ENCODE data around the gene PRDM8. TPM values are rescaled to one million over a fixed set of nuclear protein-coding genes. Genes with fewer than 3 reads are reported as not detected.

The PRDM8 gene
- total RNA-seq, 1 donor from 2014 or later = 0.40 TPM

GRCh38 chr4:80202190-80202711 is 4.9 kb downstream of the PRDM8 start:
- ATAC-seq = peak; percentile 72

- ATAC-seq = peak; percentile 50
Observed at GRCh38 chr4:80202741-80203553, 5.6 kb downstream of the PRDM8 start.

DNA sequence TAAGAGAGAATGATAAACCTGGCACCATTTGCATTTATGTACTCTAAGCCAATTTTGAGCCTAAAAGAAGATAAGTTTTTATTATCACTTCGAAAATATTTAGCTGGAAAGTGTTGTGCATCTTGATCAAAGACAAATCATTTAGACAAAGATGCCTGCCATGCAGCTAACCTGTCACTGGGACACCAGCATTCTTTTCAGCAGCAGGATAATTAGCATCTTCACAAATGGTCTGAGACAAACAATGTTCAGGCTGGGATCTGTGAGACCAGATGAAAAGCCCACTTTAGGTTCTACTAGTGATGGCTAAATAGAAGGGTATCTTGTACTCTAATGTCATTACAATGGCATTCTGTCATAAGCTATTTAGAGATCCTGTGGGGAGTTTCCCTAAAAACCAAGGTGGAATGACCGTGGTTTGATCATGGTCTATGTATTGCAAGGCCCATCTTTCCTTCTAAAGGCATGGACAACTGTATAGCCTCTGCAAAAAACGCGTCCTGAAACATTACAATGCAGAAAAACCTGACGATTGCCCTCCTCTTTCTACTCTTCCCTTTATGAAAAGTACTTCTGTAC is 7.2 kb downstream of the PRDM8 start:
- ATAC-seq = no peak

GRCh38 chr4:80206111-80206510 is 8.8 kb downstream of the PRDM8 start:
- ATAC-seq = no peak

GRCh38 chr4:80206521-80207171 is 9.3 kb downstream of the PRDM8 start:
- no peak for ATAC-seq

GRCh38 chr4:80207172-80207583 is 9.9 kb downstream of the PRDM8 start:
- no peak for ATAC-seq

GRCh38 chr4:80207664-80208063 is 10.4 kb downstream of the PRDM8 start:
- no peak for ATAC-seq

DNA sequence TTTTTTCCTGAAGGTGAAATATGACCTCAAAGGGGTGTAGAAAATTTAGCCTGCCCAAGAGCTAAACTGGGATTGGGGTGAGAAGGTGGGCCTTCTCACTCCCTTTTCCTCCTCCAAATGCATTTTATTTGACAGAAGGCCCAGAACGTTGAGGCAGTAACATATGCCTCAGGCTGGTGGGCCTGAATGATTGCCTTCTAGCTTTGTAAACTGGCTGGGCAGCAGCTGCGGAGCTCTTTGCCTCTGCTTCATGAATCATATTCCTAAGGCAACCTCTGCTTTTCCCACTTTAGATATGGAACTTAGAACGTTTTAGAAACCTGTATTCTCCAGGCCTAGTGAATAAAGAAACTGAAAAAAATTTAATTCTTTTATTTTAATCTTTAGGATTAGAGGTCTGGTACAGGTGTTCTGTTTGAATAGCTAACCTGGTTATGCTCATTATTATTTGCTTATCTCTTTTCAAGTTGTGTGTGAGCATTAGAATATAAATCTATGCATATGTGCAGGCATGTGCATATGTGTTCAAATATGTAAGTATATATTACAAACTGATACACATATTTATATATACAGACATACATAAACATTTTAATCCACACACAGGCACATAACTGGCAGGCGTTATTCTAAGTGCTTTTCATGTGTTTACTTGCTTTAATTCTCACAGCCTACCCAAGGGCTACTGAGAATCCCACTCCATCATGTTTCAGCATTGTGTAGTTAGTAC is 11.5 kb downstream of the PRDM8 start:
- no peak for ATAC-seq

DNA sequence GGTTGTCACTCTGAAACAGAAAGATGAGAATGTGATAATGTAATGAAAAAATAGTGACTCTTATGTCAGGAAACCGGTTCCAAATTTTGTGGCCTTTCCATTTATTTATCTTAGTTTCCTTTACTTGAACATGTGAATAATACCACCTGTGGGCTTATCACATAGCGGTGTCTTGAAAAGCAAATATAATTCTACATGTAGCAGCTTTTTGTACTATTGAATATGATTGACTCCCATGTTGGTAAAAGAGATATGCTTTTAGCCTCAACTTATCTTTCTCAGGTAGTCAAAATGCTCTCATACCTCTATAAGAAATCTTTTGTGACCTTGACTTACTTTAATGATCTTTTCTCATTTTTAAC is 12.0 kb downstream of the PRDM8 start:
- no peak for ATAC-seq

- ATAC-seq = no peak
Observed at GRCh38 chr4:80210549-80210948, 13.2 kb downstream of the PRDM8 start.

DNA sequence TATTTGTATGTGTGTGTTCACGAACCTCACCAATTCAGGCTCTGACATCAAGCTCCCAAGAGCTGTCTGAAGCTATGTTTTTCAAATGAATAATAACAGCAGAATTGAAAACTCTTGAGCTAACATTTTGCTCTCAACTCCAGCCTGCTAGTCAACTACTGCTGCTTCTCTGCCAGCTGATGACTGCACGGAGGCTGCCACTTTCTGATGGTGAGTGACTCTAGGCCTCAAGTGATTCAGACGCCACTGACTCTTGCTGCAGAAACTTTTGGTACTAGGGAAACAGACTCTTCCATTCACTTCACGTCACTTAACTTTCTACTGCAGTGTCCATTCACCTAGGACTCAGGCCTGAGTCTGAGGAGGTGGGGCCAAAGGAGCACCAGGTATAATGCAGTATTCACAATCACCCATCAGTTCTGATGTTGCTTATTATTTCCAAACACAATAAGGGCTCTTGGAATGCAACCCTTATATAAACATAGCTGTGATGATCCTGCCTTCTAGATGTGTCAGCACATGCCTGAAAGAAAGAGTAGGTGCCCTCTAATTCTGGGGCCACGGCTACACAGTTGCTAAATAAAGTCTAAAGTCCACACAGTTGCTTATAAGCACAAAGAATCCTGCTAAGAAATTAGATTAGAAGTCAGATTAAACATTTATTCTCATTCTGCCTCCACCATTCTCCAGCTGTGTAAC is 16.0 kb downstream of the PRDM8 start:
- no peak for ATAC-seq

DNA sequence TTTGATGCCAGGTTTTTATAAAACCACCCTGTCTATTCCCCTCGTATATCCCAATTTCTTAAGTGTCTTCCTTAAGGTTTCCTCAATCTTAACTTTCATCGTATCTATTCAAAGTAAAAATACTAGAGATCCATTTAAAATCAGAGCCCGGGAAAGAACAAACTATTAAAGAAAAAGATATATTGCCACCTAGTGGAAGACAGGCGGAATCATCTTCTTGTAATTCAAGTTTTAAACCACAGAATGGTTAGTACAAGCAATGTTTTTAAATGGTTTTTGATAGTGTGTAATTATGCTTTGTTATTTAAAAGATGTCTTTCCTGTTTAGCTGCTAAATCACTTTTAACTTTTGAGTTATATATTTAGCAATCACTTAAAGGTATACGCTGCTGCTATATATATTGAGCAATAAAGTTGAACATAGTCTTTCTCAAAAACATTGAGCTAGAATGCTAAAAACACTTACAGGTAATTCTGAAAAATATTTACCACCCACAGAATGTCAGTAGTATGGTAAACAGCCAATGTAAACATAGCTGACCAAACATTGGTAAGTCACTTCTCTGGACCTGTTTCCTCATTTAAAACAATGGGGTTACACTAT is 18.2 kb downstream of the PRDM8 start:
- ATAC-seq = no peak

GRCh38 chr4:80216100-80216761 is 18.9 kb downstream of the PRDM8 start:
- no peak for ATAC-seq

DNA sequence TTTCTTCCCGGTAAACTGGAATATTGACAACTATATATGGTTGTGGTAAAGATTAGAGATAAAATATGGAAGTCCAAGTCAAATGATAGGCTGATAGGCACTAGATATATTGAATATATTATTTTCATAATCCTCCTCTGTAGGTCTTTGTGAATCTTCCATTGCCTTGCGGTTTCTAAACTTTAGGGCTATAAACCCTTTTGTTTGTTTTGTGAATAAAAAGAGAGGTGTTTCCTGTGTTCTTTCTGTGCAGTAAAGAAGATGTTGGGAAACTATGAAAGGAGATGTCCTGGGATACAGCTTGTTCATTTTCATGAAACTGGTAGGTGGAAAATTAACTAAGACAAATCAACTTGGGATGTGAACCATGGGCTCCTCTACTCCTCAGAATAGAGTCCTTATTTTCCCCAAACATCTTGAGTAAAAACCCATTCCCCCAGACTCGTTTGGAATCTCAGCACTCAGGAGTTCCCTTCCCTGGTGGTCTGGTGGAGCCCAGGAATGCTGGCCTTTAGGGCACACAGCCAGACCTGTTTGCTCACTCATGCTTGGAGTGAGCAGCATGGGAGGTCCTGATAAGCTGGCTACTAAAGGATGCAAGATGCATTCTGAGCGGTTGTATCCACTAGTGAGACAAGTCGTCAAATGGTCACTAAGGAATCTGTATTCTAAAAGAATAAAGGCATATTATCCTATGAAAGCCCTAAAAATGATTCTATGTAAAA is 22.2 kb downstream of the PRDM8 start:
- no peak for ATAC-seq

DNA sequence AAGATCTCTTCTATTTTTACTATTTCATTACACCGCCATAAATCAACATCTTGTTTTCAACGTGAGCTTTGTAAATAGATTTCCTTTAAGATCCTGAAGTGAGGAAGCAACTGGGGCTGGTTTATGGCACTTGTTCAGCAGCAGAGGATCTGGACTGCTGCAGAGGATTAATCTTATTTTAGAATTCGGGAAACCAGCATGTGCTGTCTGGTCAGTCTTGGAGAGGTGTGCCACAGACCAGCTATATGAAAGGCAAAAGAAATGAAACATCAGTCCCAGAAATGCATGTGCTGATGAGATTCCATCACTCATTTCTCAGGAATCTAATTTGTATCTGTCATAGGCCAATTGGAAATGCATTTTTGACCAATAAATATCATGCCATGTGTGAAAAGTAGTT is 23.4 kb downstream of the PRDM8 start:
- ATAC-seq = no peak

- ATAC-seq = no peak
Observed at GRCh38 chr4:80221161-80221560, 23.9 kb downstream of the PRDM8 start.

DNA sequence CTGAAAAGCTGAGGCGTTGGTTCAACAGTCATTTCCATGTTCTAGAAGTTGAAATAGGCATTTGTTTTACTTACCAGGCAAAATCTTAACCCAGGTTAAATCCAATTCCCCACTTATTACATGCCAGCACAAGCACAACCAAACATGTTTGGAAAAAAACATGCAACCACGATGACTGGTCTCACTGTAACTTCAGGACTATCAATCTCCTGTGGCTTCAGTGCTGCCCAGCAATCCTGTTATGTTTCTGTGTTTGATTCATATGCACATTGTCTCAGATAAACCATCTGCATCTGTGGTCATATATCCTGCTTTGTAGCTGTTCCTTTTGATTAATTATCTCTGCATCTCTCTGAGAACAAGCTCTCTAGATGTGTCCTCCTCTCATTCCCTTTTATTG is 28.3 kb downstream of the PRDM8 start:
- ATAC-seq = no peak

GRCh38 chr4:80226094-80226493 is 28.8 kb downstream of the PRDM8 start:
- ATAC-seq = no peak

GRCh38 chr4:80228460-80228859 is 31.2 kb downstream of the PRDM8 start:
- ATAC-seq = no peak

- no peak for ATAC-seq
Observed at GRCh38 chr4:80229128-80229527, 31.8 kb downstream of the PRDM8 start.

- ATAC-seq = no peak
Observed at GRCh38 chr4:80229590-80229989, 32.3 kb downstream of the PRDM8 start.
